ENCODE results near the gene GNB2. TPM values are rescaled to one million over a fixed set of nuclear protein-coding genes. Genes with fewer than 3 reads are reported as not detected.

The GNB2 gene
- total and polyA plus RNA-seq, 2 of the 8 experiments (the other 6 are each of a cell fraction or from before 2014, with no cell fraction given) = 157 to 260 TPM

- CTCF ChIA-PET (ENCODE audit: partially characterized antibody) = interaction anchor here (0.9 to 1.9 kb wide), 11 partner anchors 7 to 159 kb away, joined by 3 to 13 read pairs (median 4); no protein-coding TSS in a partner anchor
These were observed 32.1 kb upstream of the GNB2 start, which contains the start of gene TFR2 for GRCh38 chr7:100641463-100641859. TFR2 (minus strand) TSS chr7:100641552; CDS start chr7:100641509, 43 bp downstream.

More at GRCh38 chr7:100641463-100641859, 32.1 kb upstream of the GNB2 start, which contains the start of gene TFR2:
- FAIRE-seq (no peak), DNase-seq (ENCODE audit: low read depth in 1 of 2, low spot score in 2 of 2) (no peak)
- Histone ChIP-seq H4K20me1 (replicated peaks in 1 of 2; ENCODE audit: control insufficient read depth in 1 of 2, insufficient read depth in 2 of 2, low read length in 2 of 2) (no peaks in the 10 kb centered on the region), H2BK15ac (ENCODE audit: low read length) (no peak within 1 kb of the TSS), H3K23ac (ENCODE audit: insufficient read length) (no peak within 1 kb of the TSS), H3K14ac (ENCODE audit: insufficient read length) (no peak within 1 kb of the TSS), H4K5ac (ENCODE audit: insufficient read length, low read depth, low read length) (no peak within 1 kb of the TSS), H3K27ac (ENCODE audit: low read depth, low read length) (no peak within 1 kb of the TSS), H2BK20ac (ENCODE audit: low read length) (no peak within 1 kb of the TSS), H3K23me2 (ENCODE audit: low read depth, low read length) (peaks cover 2% of the 10 kb centered on the region; the same call in 1 of the 2 replicates), H2AFZ (ENCODE audit: low read length) (no peak within 1 kb of the TSS), H3K18ac (ENCODE audit: extremely low read depth, low read length) (no peak within 1 kb of the TSS; the same call in 1 of the 2 replicates), H3K4ac (replicated peaks; ENCODE audit: insufficient read length, low read depth, low read length) (no peak within 1 kb of the TSS), H3K79me1 (ENCODE audit: low read depth, low read length) (no peaks in the 10 kb centered on the region; the same call in 1 of the 2 replicates), H3K56ac (replicated peaks; ENCODE audit: insufficient read length, low read depth, low read length) (no peak within 1 kb of the TSS), H3K4me1 (replicated peaks in 1 of 4; ENCODE audit: control insufficient read depth in 3 of 4, insufficient read depth in 4 of 4, low read length in 3 of 4) (peaks cover 0 to 25% (median 16%) of the 10 kb centered on the region in 4 experiments; a peak in 6 of 7 replicates), H3K4me2 (ENCODE audit: insufficient read depth in 1 of 2, low read depth in 2 of 2, low read length in 2 of 2) (peak within 1 kb of the TSS; percentile 7 to 40; a peak in 1 of 4 replicates), H3K9ac (replicated peaks in 1 of 4; ENCODE audit: extremely low read depth in 1 of 4, low read depth in 3 of 4, low read length in 3 of 4) (no peak within 1 kb of the TSS), H3K9me3 (ENCODE audit: insufficient read depth in 2 of 2, low read depth in 1 of 2, low read length in 1 of 2) (no peaks in the 10 kb centered on the region), H4K91ac (replicated peaks; ENCODE audit: insufficient read length, low read length) (no peak within 1 kb of the TSS), H2BK120ac (replicated peaks; ENCODE audit: low read depth, low read length) (no peak within 1 kb of the TSS), H3K36me3 (ENCODE audit: control insufficient read depth in 2 of 4, insufficient read depth in 4 of 4, low read length in 3 of 4) (no peaks in the 10 kb centered on the region), H2BK5ac (ENCODE audit: low read depth, low read length) (0 out of 2 replicates have a peak within 1 kb of the TSS, but pooled peaks have one; percentile 24), H4K8ac (ENCODE audit: extremely low read depth, insufficient read depth, low read length) (no peak within 1 kb of the TSS), H2AK5ac (ENCODE audit: low read depth, low read length) (no peak within 1 kb of the TSS; the same call in 1 of the 2 replicates), H3K79me2 (ENCODE audit: control insufficient read depth in 1 of 2, insufficient read depth in 2 of 2, low read length in 2 of 2) (no peaks in the 10 kb centered on the region), H3K27me3 (replicated peaks in 1 of 4; ENCODE audit: control insufficient read depth in 3 of 4, extremely low read depth in 1 of 4, insufficient read depth in 3 of 4, low read length in 3 of 4) (no peaks in the 10 kb centered on the region), H2BK12ac (ENCODE audit: low read depth, low read length) (peak within 1 kb of the TSS; percentile 50; the same call in 1 of the 2 replicates), H3K4me3 (ENCODE audit: extremely low read depth in 1 of 4, insufficient read depth in 2 of 4, low read depth in 3 of 4, low read length in 4 of 4) (no peak within 1 kb of the TSS)
- TF ChIP-seq MAX (IDR thresholded peaks at IDR 0.05) (no peak), EGR1 (IDR thresholded peaks at IDR 0.05; ENCODE audit: borderline replicate concordance, low read depth, low read length) (no peak), RBBP5 (IDR thresholded peaks at IDR 0.05; ENCODE audit: borderline replicate concordance, low read depth, low read length) (no peak), CEBPB (IDR thresholded peaks at IDR 0.05; ENCODE audit: low read depth, low read length) (no peak), SP1 (IDR thresholded peaks at IDR 0.05; ENCODE audit: low read depth, low read length) (no peak), ATF2 (IDR thresholded peaks at IDR 0.05; ENCODE audit: low read length) (no peak), SIRT6 (IDR thresholded peaks at IDR 0.05; ENCODE audit: low read length) (no peak)
- WGBS, 2 experiments (ENCODE audit: extremely low coverage in 1 of 2, insufficient coverage in 1 of 2, insufficient read length in 1 of 2, insufficient replicate concordance in 2 of 2, low coverage in 1 of 2, low lambda C conversion rate in 2 of 2, missing lambda C conversion rate in 1 of 2) = 86% methylated on average over 9 of the region's 10 CpGs; no CpG with 5 or more reads in 1 of the 2 experiments
- POLR2A ChIA-PET (ENCODE audit: partially characterized antibody) = interaction anchor here (0.6 to 2.0 kb wide), 4 partner anchors 13 to 185 kb away, joined by 3 to 5 read pairs (median 4); partner anchors contain the start of gene ACTL6B
